Ovary (tissue), 3 donors: ENCODE results near the gene LRRC26.

Experiments
- POLR2A ChIP-seq: fragments of 450-650 bp; IDR thresholded peaks from one replicate; pipeline ENCODE4 v1.6.1; 2017; ENCODE audit warnings: antibody characterized with exemption, mild to moderate bottlenecking, moderate library complexity
- TF ChIP-seq, protein P1 (sequence below), 3 donors: fragments of 450-650 bp in 2 of 3; fragments of 200-600 bp in 1 of 3; IDR thresholded peaks; one replicate each; pipeline versions ENCODE4 v1.5.1 to v1.8.0; 2016 to 2022; ENCODE audit warnings: antibody characterized with exemption in 3 of 3, mild to moderate bottlenecking in 1 of 3
- donor health status: DM: no; HTN: no; CAD: no.

DNA sequence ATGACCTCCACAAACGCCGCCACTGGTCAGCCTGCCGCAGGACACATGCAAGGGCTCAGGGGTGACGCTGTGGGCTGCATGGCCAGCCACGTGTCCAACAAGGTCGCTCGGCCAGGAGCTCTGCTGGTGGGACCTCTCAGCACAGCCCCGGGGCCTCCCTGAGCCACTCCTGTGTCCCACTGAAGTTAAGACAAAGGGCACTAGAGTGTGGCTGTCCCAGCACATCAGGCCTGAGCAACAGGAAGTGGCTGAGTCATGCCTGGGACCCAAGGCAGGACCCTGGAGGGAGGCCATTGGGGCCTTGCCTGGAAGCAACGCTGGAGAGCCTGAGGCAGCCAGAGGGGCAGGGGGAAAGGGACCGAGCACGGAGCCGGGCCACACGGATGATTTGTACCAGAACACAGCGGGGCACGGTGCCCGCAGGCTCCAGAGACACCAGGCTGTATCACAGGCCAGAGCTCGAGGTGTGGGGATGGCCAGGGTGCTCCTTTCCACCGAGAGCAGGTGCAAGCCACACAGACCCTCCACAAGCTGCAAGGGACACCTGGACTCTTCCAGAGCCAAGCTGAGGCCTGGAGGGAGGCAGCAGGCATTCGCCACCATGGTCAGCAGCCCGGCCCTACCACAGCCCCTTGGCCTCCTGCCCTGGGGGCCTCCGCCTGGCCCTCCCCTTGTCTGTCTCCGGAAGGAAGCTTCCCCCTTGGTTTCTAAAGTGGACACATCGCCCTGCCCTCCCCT lies 8.5 kb upstream of the LRRC26 start:
- TF ChIP-seq, protein P1, sequence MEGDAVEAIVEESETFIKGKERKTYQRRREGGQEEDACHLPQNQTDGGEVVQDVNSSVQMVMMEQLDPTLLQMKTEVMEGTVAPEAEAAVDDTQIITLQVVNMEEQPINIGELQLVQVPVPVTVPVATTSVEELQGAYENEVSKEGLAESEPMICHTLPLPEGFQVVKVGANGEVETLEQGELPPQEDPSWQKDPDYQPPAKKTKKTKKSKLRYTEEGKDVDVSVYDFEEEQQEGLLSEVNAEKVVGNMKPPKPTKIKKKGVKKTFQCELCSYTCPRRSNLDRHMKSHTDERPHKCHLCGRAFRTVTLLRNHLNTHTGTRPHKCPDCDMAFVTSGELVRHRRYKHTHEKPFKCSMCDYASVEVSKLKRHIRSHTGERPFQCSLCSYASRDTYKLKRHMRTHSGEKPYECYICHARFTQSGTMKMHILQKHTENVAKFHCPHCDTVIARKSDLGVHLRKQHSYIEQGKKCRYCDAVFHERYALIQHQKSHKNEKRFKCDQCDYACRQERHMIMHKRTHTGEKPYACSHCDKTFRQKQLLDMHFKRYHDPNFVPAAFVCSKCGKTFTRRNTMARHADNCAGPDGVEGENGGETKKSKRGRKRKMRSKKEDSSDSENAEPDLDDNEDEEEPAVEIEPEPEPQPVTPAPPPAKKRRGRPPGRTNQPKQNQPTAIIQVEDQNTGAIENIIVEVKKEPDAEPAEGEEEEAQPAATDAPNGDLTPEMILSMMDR (IDR thresholded peaks at IDR 0.05), result no peak
- TF ChIP-seq POLR2A, result no peak
